ENCODE results near the gene CNOT8. TPM values are rescaled to one million over a fixed set of nuclear protein-coding genes. Genes with fewer than 3 reads are reported as not detected.
A peak's percentile ranks its signal among the peaks of the same experiment; 100 is the strongest.

The CNOT8 gene
- total and polyA plus RNA-seq, 2 of the 4 experiments (the other 2 are of a cell fraction) = 41.4 to 49.1 TPM

GRCh38 chr5:154868702-154869101, 10.3 kb downstream of the CNOT8 start:
- Histone ChIP-seq H2AK9ac (replicated peaks; ENCODE audit: low read depth, low read length, poor library complexity) (peak overlapping the region; percentile 24), H3K4me1 (ENCODE audit: control insufficient read depth, insufficient read depth, low read length) (peaks cover 3% of the 10 kb centered on the region), H3K4me3 (ENCODE audit: insufficient read depth, low read depth, low read length) (no peak overlapping the region), H3K4me2 (ENCODE audit: low read depth, low read length) (no peak overlapping the region), H4K8ac (ENCODE audit: low read depth in 2 of 2, low read length in 2 of 2) (no peak overlapping the region), H3K9me3 (ENCODE audit: control insufficient read depth, insufficient read depth, low read length) (no peaks in the 10 kb centered on the region), H3K4ac (ENCODE audit: low read depth, low read length) (no peak overlapping the region), H2AFZ (replicated peaks; ENCODE audit: low read length, poor library complexity) (no peak overlapping the region), H3K79me1 (ENCODE audit: low read depth in 1 of 2, low read length in 2 of 2) (peaks cover 28 to 45% of the 10 kb centered on the region in 2 experiments), H4K20me1 (ENCODE audit: insufficient read depth, low read length) (peaks cover 26% of the 10 kb centered on the region), H3K9ac (ENCODE audit: low read depth, low read length) (no peak overlapping the region), H2BK20ac (ENCODE audit: low read depth, low read length) (no peak overlapping the region), H3K56ac (ENCODE audit: extremely low read depth, insufficient read depth, low read length) (no peak overlapping the region), H2BK15ac (ENCODE audit: low read depth, low read length) (no peak overlapping the region), H3K27ac (ENCODE audit: insufficient read depth, low read length) (no peak overlapping the region), H3K27me3 (ENCODE audit: control insufficient read depth, insufficient read depth, low read length) (no peaks in the 10 kb centered on the region), H3K36me3 (ENCODE audit: control insufficient read depth, insufficient read depth, low read length) (peaks cover 31% of the 10 kb centered on the region), H3K9me1 (ENCODE audit: insufficient read depth, low read length) (peaks cover 3% of the 10 kb centered on the region; the same call in 1 of the 2 replicates), H2BK120ac (ENCODE audit: low read depth, low read length) (no peak overlapping the region), H3K23ac (ENCODE audit: low read depth, low read length) (no peak overlapping the region), H2BK5ac (ENCODE audit: low read depth, low read length, poor library complexity, severe bottlenecking) (no peak overlapping the region), H2AK5ac (ENCODE audit: low read depth, low read length) (no peak overlapping the region), H4K5ac (ENCODE audit: low read depth, low read length) (no peak overlapping the region), H3K14ac (replicated peaks; ENCODE audit: low read depth, low read length) (no peak overlapping the region), H4K91ac (ENCODE audit: insufficient read depth, low read depth, low read length) (no peak overlapping the region), H3K18ac (ENCODE audit: low read depth, low read length) (no peak overlapping the region)
- ChIA-PET POLR2A (ENCODE audit: unreplicated experiment) (no interaction called here), CTCF (no interaction called here)
- TF ChIP-seq RFX5 (IDR thresholded peaks at IDR 0.05; ENCODE audit: low read depth, low read length) (no peak), MAZ (IDR thresholded peaks at IDR 0.05; ENCODE audit: borderline replicate concordance, low read depth, low read length) (no peak), ELK1 (IDR thresholded peaks at IDR 0.05; ENCODE audit: borderline replicate concordance, low read depth, low read length) (no peak), RAD21 (IDR thresholded peaks at IDR 0.05; ENCODE audit: low read length) (peak; percentile 4; the same call in 1 of the 2 replicates)
- TF ChIP-seq, protein P1, sequence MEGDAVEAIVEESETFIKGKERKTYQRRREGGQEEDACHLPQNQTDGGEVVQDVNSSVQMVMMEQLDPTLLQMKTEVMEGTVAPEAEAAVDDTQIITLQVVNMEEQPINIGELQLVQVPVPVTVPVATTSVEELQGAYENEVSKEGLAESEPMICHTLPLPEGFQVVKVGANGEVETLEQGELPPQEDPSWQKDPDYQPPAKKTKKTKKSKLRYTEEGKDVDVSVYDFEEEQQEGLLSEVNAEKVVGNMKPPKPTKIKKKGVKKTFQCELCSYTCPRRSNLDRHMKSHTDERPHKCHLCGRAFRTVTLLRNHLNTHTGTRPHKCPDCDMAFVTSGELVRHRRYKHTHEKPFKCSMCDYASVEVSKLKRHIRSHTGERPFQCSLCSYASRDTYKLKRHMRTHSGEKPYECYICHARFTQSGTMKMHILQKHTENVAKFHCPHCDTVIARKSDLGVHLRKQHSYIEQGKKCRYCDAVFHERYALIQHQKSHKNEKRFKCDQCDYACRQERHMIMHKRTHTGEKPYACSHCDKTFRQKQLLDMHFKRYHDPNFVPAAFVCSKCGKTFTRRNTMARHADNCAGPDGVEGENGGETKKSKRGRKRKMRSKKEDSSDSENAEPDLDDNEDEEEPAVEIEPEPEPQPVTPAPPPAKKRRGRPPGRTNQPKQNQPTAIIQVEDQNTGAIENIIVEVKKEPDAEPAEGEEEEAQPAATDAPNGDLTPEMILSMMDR (conservative IDR thresholded peaks at IDR 0.05; ENCODE audit: low read depth, low read length) = peak; percentile 19; the same call in 1 of the 2 replicates
- dilution Hi-C loops (cut with HindIII; ENCODE audit: low sequenced_read_pairs, unreplicated experiment) = no loop called here
- peak; percentile 8 for DNase-seq
- no peak for ATAC-seq (ENCODE audit: low read depth)
- in situ Hi-C loops (cut with MboI; ENCODE audit: low sequenced_read_pairs) = no loop called here
- 100% methylated on average over 1 of the region's 5 CpGs; no CpG with 5 or more reads in 1 of the 2 experiments for WGBS, 2 experiments (ENCODE audit: extremely low coverage in 2 of 2, insufficient read length in 1 of 2)
- intact Hi-C loops (cut with micrococcal nuclease) = loop anchor here (5.0 kb wide), 1 partner anchor 49 kb away; no protein-coding TSS in a partner anchor
- BruUV-seq (replicated peaks) = no TSS peak

Data from IMR-90 (cell line).